ENCODE data around the gene RASGRF1.

RASGRF1 gene

GRCh38 chr15:79129235-79129634 is 38.7 kb upstream of the RASGRF1 start:
- no peak for TF ChIP-seq CTCF (IDR thresholded peaks at IDR 0.05; ENCODE audit: low read depth, low read length, missing control alignments)
- H3K4me3 ChIP-seq (ENCODE audit: low read depth, low read length) = no peak overlapping the region
- no peak for DNase-seq (ENCODE audit: low read depth)

- H3K4me3 ChIP-seq (ENCODE audit: low read depth, low read length) = no peak overlapping the region
- no peak for DNase-seq (ENCODE audit: low read depth)
- TF ChIP-seq CTCF (IDR thresholded peaks at IDR 0.05; ENCODE audit: low read depth, low read length, missing control alignments) = no peak
Observed at GRCh38 chr15:79128556-79128955, 38.0 kb upstream of the RASGRF1 start.

GRCh38 chr15:79124388-79124787 is 33.8 kb upstream of the RASGRF1 start:
- no peak for TF ChIP-seq CTCF (IDR thresholded peaks at IDR 0.05; ENCODE audit: low read depth, low read length, missing control alignments)
- H3K4me3 ChIP-seq (ENCODE audit: low read depth, low read length) = no peak overlapping the region
- DNase-seq (ENCODE audit: low read depth) = no peak

- DNase-seq (ENCODE audit: low read depth) = no peak
- H3K4me3 ChIP-seq (ENCODE audit: low read depth, low read length) = no peak overlapping the region
- TF ChIP-seq CTCF (IDR thresholded peaks at IDR 0.05; ENCODE audit: low read depth, low read length, missing control alignments) = no peak
Observed at GRCh38 chr15:79122991-79123390, 32.4 kb upstream of the RASGRF1 start.

- no peak for DNase-seq (ENCODE audit: low read depth)
- TF ChIP-seq CTCF (IDR thresholded peaks at IDR 0.05; ENCODE audit: low read depth, low read length, missing control alignments) = no peak
- H3K4me3 ChIP-seq (ENCODE audit: low read depth, low read length) = no peak overlapping the region
Observed at GRCh38 chr15:79122391-79122790, 31.8 kb upstream of the RASGRF1 start.

GRCh38 chr15:79121571-79121970 is 31.0 kb upstream of the RASGRF1 start:
- DNase-seq (ENCODE audit: low read depth) = no peak
- no peak for TF ChIP-seq CTCF (IDR thresholded peaks at IDR 0.05; ENCODE audit: low read depth, low read length, missing control alignments)

GRCh38 chr15:79117442-79118204 is 27.0 kb upstream of the RASGRF1 start:
- TF ChIP-seq CTCF (IDR thresholded peaks at IDR 0.05; ENCODE audit: low read depth, low read length, missing control alignments) = no peak
- DNase-seq (ENCODE audit: low read depth) = no peak
- no peak overlapping the region for H3K4me3 ChIP-seq (ENCODE audit: low read depth, low read length)

More at GRCh38 chr15:79121571-79121970, 31.0 kb upstream of the RASGRF1 start:
- no peak overlapping the region for H3K4me3 ChIP-seq (ENCODE audit: low read depth, low read length)

Measured in GM12864 (cell line).